A673 (cell line): ENCODE measurements around the gene KCTD20. TPM values are rescaled to one million over a fixed set of nuclear protein-coding genes. Genes with fewer than 3 reads are reported as not detected.

Experiments used
- BruUV-seq: library from RNA; stranded (reverse); fragments of 400-500 nt; replicated peaks from 2 replicates; lab custom pipeline; 2021; lab: Mats Ljungman, UMichigan
- CTCF ChIA-PET: fragments of 300-600 bp; sonication (Branson Sonifier 250); formaldehyde crosslinking; loops from one replicate; lab custom pipeline; 2022; ENCODE audit warnings: antibody characterized with exemption; lab: Charles Lee
- POLR2A ChIA-PET: fragments of 300-600 bp; sonication (Branson Sonifier 250); formaldehyde crosslinking; loops from one replicate; lab custom pipeline; 2022; ENCODE audit warnings: antibody characterized with exemption; ENCODE audit not compliant: low non-redundant PET; lab: Charles Lee
- DNase-seq: peaks from one replicate; pipeline ENCODE4 v3.0.0-alpha.2; 2015; ENCODE audit warnings: low spot score
- H3K27ac ChIP-seq: fragments of 200-600 bp; sonication (generic); 2 replicates; pipeline ENCODE4 v1.5.1; 2016; ENCODE audit warnings: mixed run types, low read depth, mild to moderate bottlenecking, mixed read lengths, antibody characterized with exemption, low read length; ENCODE audit not compliant: poor library complexity, severe bottlenecking
- H3K27me3 ChIP-seq: fragments of 200-600 bp; sonication (generic); replicated peaks from 2 replicates; pipeline ENCODE4 v1.6.1; 2017; ENCODE audit warnings: mixed run types, low read depth, mild to moderate bottlenecking, mixed read lengths, antibody characterized with exemption, low read length; ENCODE audit not compliant: insufficient read depth, poor library complexity
- H3K36me3 ChIP-seq: fragments of 200-600 bp; sonication (generic); 2 replicates; pipeline ENCODE4 v1.6.1; 2016; ENCODE audit warnings: mixed run types, mild to moderate bottlenecking, mixed read lengths, antibody characterized with exemption, low read length; ENCODE audit not compliant: insufficient read depth, poor library complexity, severe bottlenecking
- H3K4me1 ChIP-seq: fragments of 200-600 bp; sonication (generic); 2 replicates; pipeline ENCODE4 v1.6.1; 2017; ENCODE audit warnings: mixed run types, mild to moderate bottlenecking, mixed read lengths, antibody characterized with exemption, low read length; ENCODE audit not compliant: insufficient read depth, poor library complexity, severe bottlenecking
- H3K4me3 ChIP-seq: fragments of 200-600 bp; sonication (generic); 2 replicates; pipeline ENCODE4 v1.5.1; 2016; ENCODE audit warnings: low read depth, mixed run types, mild to moderate bottlenecking, mixed read lengths, low read length; ENCODE audit not compliant: poor library complexity, severe bottlenecking
- H3K9me3 ChIP-seq: fragments of 200-600 bp; sonication (generic); 2 replicates; pipeline ENCODE4 v1.6.1; 2016; ENCODE audit warnings: mixed run types, low read depth, mild to moderate bottlenecking, mixed read lengths, antibody characterized with exemption, low read length; ENCODE audit not compliant: poor library complexity, severe bottlenecking
- CTCF ChIP-seq: fragments of 300-800, 200-600 bp; sonication (generic); conservative IDR thresholded peaks from 2 replicates; pipeline ENCODE4 v1.5.1; 2017; ENCODE audit warnings: low read depth, mild to moderate bottlenecking, antibody characterized with exemption, low read length, moderate library complexity, mixed read lengths
- EZH2 ChIP-seq: fragments of 200-600 bp; sonication (generic); IDR thresholded peaks from 2 replicates; pipeline ENCODE4 v1.6.1; 2017; ENCODE audit warnings: borderline replicate concordance, low read depth, mild to moderate bottlenecking, mixed read lengths, antibody characterized with exemption, low read length; ENCODE audit not compliant: poor library complexity, severe bottlenecking
- intact Hi-C: fragments of 100-400 bp; cut with micrococcal nuclease; formaldehyde crosslinking; loops from one replicate; pipeline ENCODE4 v1.10.0; 2022; ENCODE audit not compliant: unreplicated experiment
- total RNA-seq: library from RNA; stranded (reverse); gene quantifications from 2 replicates; pipeline ENCODE4 v1.2.3, GENCODE V29; 2021

KCTD20 gene
- total RNA-seq, 1 experiment from 2014 or later, result 72.6 TPM

DNA sequence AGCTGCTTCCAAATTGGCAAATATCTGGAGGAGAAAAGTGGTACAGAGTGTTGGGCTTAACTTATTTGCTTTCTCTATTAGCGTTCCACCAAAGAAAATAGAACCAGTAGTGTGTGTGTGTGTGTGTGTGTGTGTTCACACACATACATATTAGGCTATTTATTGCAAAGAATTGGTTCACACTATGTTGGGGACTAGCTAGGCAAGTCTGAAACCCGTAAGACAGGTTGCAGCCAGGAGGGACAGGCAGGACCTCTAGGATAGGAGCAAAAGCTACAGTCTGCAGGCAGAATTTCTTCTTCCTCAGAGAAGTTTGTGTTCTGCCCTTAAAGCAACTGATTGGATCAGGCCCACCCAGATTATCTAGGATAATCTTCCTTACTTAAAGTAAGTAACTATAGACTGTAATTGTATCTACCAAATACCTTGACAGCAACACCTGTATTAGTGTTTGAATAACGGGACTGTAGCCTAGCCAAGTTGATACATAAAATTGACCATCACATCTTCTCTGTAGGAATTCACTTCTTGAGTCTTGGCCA, 12.8 kb downstream of the KCTD20 start:
- H3K27me3 ChIP-seq, result no peaks in the 10 kb centered on the region
- no peaks in the 10 kb centered on the region for H3K4me1 ChIP-seq
- no TSS peak for BruUV-seq
- DNase-seq, result no peak
- TF ChIP-seq EZH2 (no peak), CTCF (no peak)
- ChIA-PET CTCF (no interaction called here), POLR2A (interaction anchor here (0.6 to 0.7 kb wide), 2 partner anchors 536 to 1282 kb away, joined by 6 to 19 read pairs; no protein-coding TSS in a partner anchor)
- H3K27ac ChIP-seq, result no peak overlapping the region
- no peaks in the 10 kb centered on the region for H3K9me3 ChIP-seq
- intact Hi-C loops, result no loop called here
- H3K4me3 ChIP-seq, result no peak overlapping the region
- H3K36me3 ChIP-seq, result peaks cover 10% of the 10 kb centered on the region

DNA sequence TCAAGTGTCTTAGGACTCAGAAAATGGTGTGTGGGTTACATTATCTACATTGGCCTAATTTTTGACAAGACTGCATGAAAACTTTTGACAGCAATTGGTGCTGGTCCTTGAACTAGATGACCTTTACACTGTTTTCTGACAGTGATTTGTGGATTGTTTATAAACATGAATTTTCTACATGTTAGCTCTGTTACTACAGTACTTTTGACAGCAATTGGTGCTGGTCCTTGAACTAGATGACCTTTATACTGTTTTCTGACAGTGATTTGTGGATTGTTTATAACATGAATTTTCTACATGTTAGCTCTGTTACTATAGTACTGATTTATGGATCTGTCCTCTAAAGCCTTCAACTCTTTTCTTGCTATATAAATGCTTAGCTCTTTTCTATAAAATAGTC, 16.7 kb downstream of the KCTD20 start:
- ChIA-PET POLR2A (no interaction called here), CTCF (no interaction called here)

GRCh38 chr6:36460916-36461315, 18.1 kb downstream of the KCTD20 start:
- intact Hi-C loops, result no loop called here
- Histone ChIP-seq H3K4me3 (no peak overlapping the region), H3K36me3 (no peaks in the 10 kb centered on the region), H3K9me3 (no peaks in the 10 kb centered on the region), H3K4me1 (no peaks in the 10 kb centered on the region), H3K27ac (no peak overlapping the region), H3K27me3 (no peaks in the 10 kb centered on the region)
- no peak for TF ChIP-seq EZH2
- no peak for TF ChIP-seq CTCF
- no TSS peak for BruUV-seq
- CTCF ChIA-PET, result no interaction called here
- no peak for DNase-seq
- POLR2A ChIA-PET, result no interaction called here

More for the DNA sequence above, 16.7 kb downstream of the KCTD20 start:
- no peak for DNase-seq
- TF ChIP-seq CTCF (no peak), EZH2 (no peak)
- intact Hi-C loops, result no loop called here
- H3K27ac ChIP-seq, result no peak overlapping the region
- no TSS peak for BruUV-seq
- H3K4me3 ChIP-seq, result no peak overlapping the region
- no peaks in the 10 kb centered on the region for H3K36me3 ChIP-seq
- no peaks in the 10 kb centered on the region for H3K4me1 ChIP-seq
- H3K27me3 ChIP-seq, result no peaks in the 10 kb centered on the region
- H3K9me3 ChIP-seq, result no peaks in the 10 kb centered on the region
